HepG2 (cell line): Measurements from ENCODE around the gene SLC4A7. TPM values are rescaled to one million over a fixed set of nuclear protein-coding genes. Genes with fewer than 3 reads are reported as not detected.

Experiments
- CBX1 ChIP-seq: IDR thresholded peaks from one replicate; pipeline ENCODE4 v1.6.1; 2016; ENCODE audit warnings: antibody characterized with exemption, low read depth
- FOXM1 ChIP-seq: sonication (generic); formaldehyde crosslinking; IDR thresholded peaks from 2 replicates; pipeline ENCODE4 v1.5.0; 2020; ENCODE audit warnings: missing genetic modification reagents
- GTF3A ChIP-seq: sonication (generic); formaldehyde crosslinking; conservative IDR thresholded peaks from 2 replicates; pipeline ENCODE4 v1.4.0; 2020; ENCODE audit warnings: mild to moderate bottlenecking, missing genetic modification reagents
- HNF1B ChIP-seq: sonication (generic); formaldehyde crosslinking; IDR thresholded peaks from 2 replicates; pipeline ENCODE4 v1.5.1; 2020; ENCODE audit warnings: mild to moderate bottlenecking, moderate library complexity, missing genetic modification reagents
- MXD3 ChIP-seq: IDR thresholded peaks from 2 replicates; pipeline ENCODE4 v1.6.1; 2016; ENCODE audit warnings: mild to moderate bottlenecking, missing biosample characterization, missing genetic modification reagents
- RFX3 ChIP-seq: IDR thresholded peaks from 2 replicates; pipeline ENCODE4 v1.6.1; 2016; ENCODE audit warnings: missing biosample characterization, missing genetic modification reagents
- SKIL ChIP-seq: sonication (generic); formaldehyde crosslinking; IDR thresholded peaks from 2 replicates; pipeline ENCODE4 v1.8.0; 2022; ENCODE audit warnings: missing genetic modification reagents, mild to moderate bottlenecking, moderate library complexity, borderline replicate concordance
- TMF1 ChIP-seq: sonication (generic); formaldehyde crosslinking; IDR thresholded peaks from 2 replicates; pipeline ENCODE4 v1.8.1; 2022; ENCODE audit warnings: low read depth, missing genetic modification reagents
- USF2 ChIP-seq, 2 experiments: sonication (generic) in 1 of 2; formaldehyde crosslinking in 1 of 2; IDR thresholded peaks; 2 replicates each; pipeline versions ENCODE4 v1.5.1 to v1.6.1; 2011 to 2020; ENCODE audit warnings: borderline replicate concordance in 1 of 2, low read depth in 1 of 2, low read length in 1 of 2, mild to moderate bottlenecking in 1 of 2, missing genetic modification reagents in 1 of 2, moderate library complexity in 1 of 2
- XBP1 ChIP-seq: sonication (generic); formaldehyde crosslinking; IDR thresholded peaks from 2 replicates; pipeline ENCODE4 v1.5.0; 2020; ENCODE audit warnings: missing genetic modification reagents
- ZNF18 ChIP-seq: sonication (generic); formaldehyde crosslinking; IDR thresholded peaks from 2 replicates; pipeline ENCODE4 v1.8.0; 2022; ENCODE audit warnings: mild to moderate bottlenecking, missing genetic modification reagents; ENCODE audit not compliant: insufficient replicate concordance
- ZNF414 ChIP-seq: sonication (generic); formaldehyde crosslinking; IDR thresholded peaks from 2 replicates; pipeline ENCODE4 v1.5.0; 2020; ENCODE audit warnings: missing genetic modification reagents
- polyA plus RNA-seq, 8 experiments: library from polyadenylated mRNA; depleted of rRNA in 3 of 8; stranded (reverse) in 7 of 8; unstranded in 1 of 8; fragments of >200 nt; fragmentation: Illumina TruSeq in 4 of 8; extraction: Trizol in 4 of 8; gene quantifications; 2 replicates each; pipeline versions ENCODE4 v1.2.1 to v1.2.3, GENCODE V29; 2011 to 2016; ENCODE audit warnings: low read depth in 4 of 8, missing spikeins in 1 of 8, mixed read lengths in 1 of 8; ENCODE audit not compliant: insufficient read depth in 1 of 8
- total RNA-seq, 5 experiments: library from RNA; depleted of rRNA; stranded (reverse); fragments of >200 nt; fragmentation: Illumina TruSeq; extraction: Trizol; gene quantifications; 2 replicates each; pipeline ENCODE4 v1.2.3, GENCODE V29; 2016; ENCODE audit warnings: low read depth in 1 of 5
- TF ChIP-seq, protein P1 (sequence below): sonication (generic); formaldehyde crosslinking; IDR thresholded peaks from 2 replicates; pipeline ENCODE4 v1.4.0; 2020; ENCODE audit warnings: missing genetic modification reagents, borderline replicate concordance

Gene SLC4A7
- total and polyA plus RNA-seq, 2 of the 13 experiments (the other 11 are each of a cell fraction or from before 2014, with no cell fraction given) = 16.4 to 43.8 TPM

DNA sequence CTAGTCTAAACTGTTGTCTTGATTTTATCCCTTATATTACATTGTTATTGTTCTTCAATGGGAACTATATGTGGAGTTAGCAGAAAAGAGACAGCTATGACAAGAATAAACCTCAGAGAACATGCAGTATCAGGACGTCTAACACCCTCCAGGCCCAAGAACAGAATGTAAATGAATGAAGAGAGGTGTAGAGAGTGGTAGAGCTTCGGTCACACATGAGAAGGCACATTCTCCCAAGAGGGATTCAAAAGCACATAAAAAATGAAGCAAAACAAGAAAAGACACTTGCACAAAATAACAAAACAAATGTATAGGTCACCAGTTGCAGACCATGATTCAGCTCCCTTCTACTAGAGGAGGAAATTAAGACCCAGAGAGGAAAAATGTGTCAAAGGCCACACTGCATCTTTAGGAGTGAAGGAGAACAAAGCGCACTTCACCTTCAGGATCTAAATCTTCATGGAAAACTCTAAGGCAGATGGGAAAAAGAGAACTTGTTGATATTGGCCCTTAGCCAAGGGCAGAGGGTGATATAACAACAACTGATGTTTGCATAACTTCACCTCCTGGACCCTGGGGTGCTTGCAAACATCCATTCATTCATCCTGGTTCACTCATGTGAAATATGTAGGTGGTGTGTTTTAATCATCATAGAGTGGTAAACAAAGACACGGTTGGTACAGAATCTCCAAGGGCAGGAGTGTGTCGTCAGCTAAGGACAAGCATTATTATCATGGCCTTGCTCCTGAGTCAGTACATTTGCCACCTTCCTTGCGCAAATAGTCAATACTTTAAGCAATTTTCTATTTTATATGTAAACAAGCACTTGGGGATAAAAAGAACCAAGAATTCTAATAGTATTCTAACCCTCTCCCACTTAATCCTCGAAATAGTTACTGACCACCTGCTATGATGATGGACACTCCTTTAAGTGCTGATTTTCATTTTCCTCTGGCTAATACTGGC, 123.8 kb downstream of the SLC4A7 start (continued):
- TF ChIP-seq ZNF18 (CRISPR knock-in tag) = peak; percentile 76
- TF ChIP-seq ZNF414 = peak; percentile 97
- peak; percentile 96 for TF ChIP-seq HNF1B
- TF ChIP-seq XBP1 (CRISPR knock-in tag) = peak; percentile 76; the same call in 1 of the 2 replicates
- peak; percentile 18 for TF ChIP-seq CBX1
- peak; percentile 93 for TF ChIP-seq SKIL (CRISPR knock-in tag)
- no peak for TF ChIP-seq FOXM1 (CRISPR knock-in tag)
- TF ChIP-seq, protein P1, sequence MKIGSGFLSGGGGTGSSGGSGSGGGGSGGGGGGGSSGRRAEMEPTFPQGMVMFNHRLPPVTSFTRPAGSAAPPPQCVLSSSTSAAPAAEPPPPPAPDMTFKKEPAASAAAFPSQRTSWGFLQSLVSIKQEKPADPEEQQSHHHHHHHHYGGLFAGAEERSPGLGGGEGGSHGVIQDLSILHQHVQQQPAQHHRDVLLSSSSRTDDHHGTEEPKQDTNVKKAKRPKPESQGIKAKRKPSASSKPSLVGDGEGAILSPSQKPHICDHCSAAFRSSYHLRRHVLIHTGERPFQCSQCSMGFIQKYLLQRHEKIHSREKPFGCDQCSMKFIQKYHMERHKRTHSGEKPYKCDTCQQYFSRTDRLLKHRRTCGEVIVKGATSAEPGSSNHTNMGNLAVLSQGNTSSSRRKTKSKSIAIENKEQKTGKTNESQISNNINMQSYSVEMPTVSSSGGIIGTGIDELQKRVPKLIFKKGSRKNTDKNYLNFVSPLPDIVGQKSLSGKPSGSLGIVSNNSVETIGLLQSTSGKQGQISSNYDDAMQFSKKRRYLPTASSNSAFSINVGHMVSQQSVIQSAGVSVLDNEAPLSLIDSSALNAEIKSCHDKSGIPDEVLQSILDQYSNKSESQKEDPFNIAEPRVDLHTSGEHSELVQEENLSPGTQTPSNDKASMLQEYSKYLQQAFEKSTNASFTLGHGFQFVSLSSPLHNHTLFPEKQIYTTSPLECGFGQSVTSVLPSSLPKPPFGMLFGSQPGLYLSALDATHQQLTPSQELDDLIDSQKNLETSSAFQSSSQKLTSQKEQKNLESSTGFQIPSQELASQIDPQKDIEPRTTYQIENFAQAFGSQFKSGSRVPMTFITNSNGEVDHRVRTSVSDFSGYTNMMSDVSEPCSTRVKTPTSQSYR (CRISPR knock-in tag) = peak; percentile 78; the same call in 1 of the 2 replicates
- TF ChIP-seq RFX3 (CRISPR knock-in tag) = 0 out of 2 replicates have a peak, but pooled peaks have one; percentile 34
- TF ChIP-seq MXD3 (CRISPR knock-in tag) = peak; percentile 45; the same call in 1 of the 2 replicates
- no peak for TF ChIP-seq USF2 (IDR thresholded peaks at IDR 0.05; ENCODE audit: low read depth, low read length)
- 0 out of 2 replicates have a peak, but pooled peaks have one; percentile 21 for TF ChIP-seq USF2 (CRISPR knock-in tag; IDR thresholded peaks at IDR 0.05; ENCODE audit: borderline replicate concordance)
- TF ChIP-seq GTF3A (CRISPR knock-in tag) = no peak
- peak; percentile 71 for TF ChIP-seq TMF1 (CRISPR knock-in tag)
